Rectal smooth muscle tissue (tissue), 1 donor: Measurements from ENCODE around the gene RNF168.
"Not testable (repeated sequence)": the region's sequence is repeated elsewhere in the genome, so short reads cannot be mapped to it uniquely, and the experiment has no call there.

Experiments
- H3K27ac ChIP-seq: one replicate; pipeline ENCODE4 v1.7.0; 2013; ENCODE audit warnings: low read depth, low read length, inconsistent platforms
- H3K27me3 ChIP-seq: one replicate; pipeline ENCODE4 v1.7.0; 2013; ENCODE audit warnings: low read length; ENCODE audit not compliant: control insufficient read depth, insufficient read depth
- H3K36me3 ChIP-seq: one replicate; pipeline ENCODE4 v1.7.0; 2013; ENCODE audit warnings: low read length; ENCODE audit not compliant: control insufficient read depth, insufficient read depth
- H3K4me1 ChIP-seq: one replicate; pipeline ENCODE4 v1.7.0; 2013; ENCODE audit warnings: low read length; ENCODE audit not compliant: control insufficient read depth, insufficient read depth
- H3K4me3 ChIP-seq: one replicate; pipeline ENCODE4 v1.7.0; 2013; ENCODE audit warnings: low read length
- H3K9ac ChIP-seq: one replicate; pipeline ENCODE4 v1.7.0; 2013; ENCODE audit warnings: low read length

The RNF168 gene

DNA sequence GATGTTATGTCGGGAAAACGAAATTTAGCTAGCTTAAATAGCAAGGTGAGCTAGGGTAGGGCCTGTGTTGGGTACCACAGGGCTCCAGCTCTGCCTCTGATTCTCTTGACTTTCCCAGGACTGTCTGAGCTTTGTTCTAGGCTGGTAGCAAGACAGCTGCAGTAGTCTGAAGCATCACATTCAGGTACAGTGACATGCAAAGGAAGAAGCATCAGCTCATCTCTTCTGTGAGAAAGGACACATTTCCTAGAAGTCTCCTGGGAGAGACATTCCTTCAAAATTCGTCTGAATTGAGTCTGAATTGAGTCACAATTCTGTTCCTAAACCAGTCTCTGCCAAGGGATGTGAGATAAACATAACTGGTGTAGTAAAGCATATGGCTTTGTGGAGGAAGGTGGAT is 62.9 kb downstream of the RNF168 start:
- Histone ChIP-seq H3K27me3 (no peaks in the 10 kb centered on the region), H3K36me3 (no peaks in the 10 kb centered on the region), H3K9ac (no peak overlapping the region), H3K4me3 (no peak overlapping the region), H3K27ac (no peak overlapping the region), H3K4me1 (no peaks in the 10 kb centered on the region)

DNA sequence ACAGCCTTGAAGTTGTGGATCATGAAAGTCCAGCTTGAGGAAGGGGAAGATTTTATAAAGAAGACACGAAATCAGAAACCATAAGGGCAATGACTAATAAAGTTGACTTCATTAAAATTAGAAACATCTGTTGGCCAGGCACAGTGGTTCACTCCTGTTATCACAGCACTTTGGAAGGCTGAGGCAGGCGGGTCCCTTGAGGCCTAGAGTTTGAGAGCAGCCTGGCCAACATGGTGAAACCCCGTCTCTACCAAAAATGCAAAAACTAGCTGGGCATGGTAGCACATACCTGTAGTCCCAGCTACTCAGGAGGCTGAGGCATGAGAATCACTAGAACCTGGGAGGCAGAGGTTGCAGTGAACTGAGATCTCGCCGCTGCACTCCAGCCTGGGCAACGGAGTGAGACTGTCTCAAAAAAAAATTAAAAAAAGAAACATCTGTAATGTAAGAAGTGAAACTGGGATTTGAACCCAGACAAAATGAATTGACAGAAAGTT is 63.5 kb downstream of the RNF168 start:
- Histone ChIP-seq H3K9ac (no peak overlapping the region), H3K27me3 (no peaks in the 10 kb centered on the region), H3K4me3 (no peak overlapping the region), H3K27ac (no peak overlapping the region), H3K4me1 (no peaks in the 10 kb centered on the region), H3K36me3 (no peaks in the 10 kb centered on the region)

GRCh38 chr3:196432137-196432879 is 71.3 kb downstream of the RNF168 start, which contains the start of gene UBXN7:
Gene UBXN7 (minus strand): TSS chr3:196432427. CDS start chr3:196432399, 28 bp downstream.
- H3K36me3 ChIP-seq = no peaks in the 10 kb centered on the region
- peaks cover 7% of the 10 kb centered on the region for H3K4me1 ChIP-seq
- peak within 1 kb of the TSS; percentile 97 for H3K27ac ChIP-seq
- H3K4me3 ChIP-seq = peak within 1 kb of the TSS; percentile 85
- H3K27me3 ChIP-seq = no peaks in the 10 kb centered on the region
- peak within 1 kb of the TSS; percentile 86 for H3K9ac ChIP-seq

DNA sequence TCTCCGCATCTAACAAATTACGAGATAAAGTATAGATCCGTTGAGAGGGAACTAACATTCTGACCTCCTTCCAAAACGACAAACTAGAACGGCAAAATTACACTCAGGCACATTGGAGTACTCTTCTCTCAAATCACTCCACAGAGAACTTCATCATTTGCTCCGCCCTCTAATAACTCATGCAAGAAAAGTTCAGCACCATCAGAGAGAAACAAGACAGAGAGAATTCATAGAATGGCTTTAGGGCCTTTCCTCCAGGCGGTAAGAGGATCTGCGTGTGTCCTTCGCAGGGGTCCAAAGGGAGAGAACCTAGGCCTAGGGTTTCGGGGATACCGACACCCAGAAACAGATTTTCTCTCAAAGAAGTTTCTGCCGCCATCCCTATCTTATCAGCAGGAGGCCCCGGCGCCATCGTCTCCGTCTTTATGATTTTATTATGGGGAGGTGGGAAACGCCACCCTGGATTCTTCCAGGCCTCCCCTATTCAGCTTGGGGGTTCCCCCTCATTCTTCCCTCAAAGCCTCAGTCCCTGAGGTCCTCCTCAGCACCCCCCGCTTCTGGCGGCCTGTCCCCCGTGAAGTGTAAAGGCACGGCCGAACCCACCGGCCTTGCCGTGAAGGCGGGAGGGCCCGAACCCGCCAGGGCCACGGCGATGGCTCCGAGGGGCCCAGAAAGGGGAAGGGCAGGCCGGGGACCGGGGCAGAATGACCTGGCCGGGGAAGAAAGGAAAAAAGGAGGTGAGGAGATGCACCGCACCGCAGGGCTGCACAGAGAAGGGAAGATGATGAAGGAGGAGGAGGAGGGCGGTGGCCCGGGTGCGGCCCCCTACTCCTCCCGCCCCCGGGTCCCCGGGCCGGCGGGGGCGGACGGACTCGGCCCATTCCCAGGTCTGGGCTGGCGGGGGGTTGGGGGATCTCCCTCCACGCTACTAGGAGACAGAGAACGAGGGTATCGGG is 72.1 kb downstream of the RNF168 start:
- Histone ChIP-seq H3K4me1 (peaks cover 7% of the 10 kb centered on the region), H3K27me3 (no peaks in the 10 kb centered on the region), H3K9ac (peak overlapping the region; percentile 86), H3K27ac (peak overlapping the region; percentile 97), H3K4me3 (peak overlapping the region; percentile 76), H3K36me3 (no peaks in the 10 kb centered on the region)

DNA sequence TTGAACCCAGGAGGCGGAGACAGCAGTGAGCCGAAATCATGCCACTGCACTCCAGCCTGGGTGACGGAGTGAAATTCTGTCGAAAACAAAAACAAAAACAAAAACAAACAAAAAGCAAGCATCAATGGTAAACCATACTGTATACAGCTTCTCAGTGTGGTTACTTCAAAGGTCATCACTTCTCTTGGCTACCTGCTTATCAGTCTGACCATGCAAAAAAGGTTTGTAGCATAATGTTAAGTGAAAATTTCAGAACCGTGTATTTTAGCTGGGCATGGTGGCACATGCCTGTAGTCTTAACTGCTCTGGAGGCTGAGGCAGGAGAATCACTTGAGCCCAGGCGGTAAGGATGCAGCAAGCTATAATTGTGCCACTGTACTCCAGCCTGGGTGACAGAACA is 75.5 kb downstream of the RNF168 start:
- Histone ChIP-seq H3K4me3 (no peak overlapping the region), H3K36me3 (no peaks in the 10 kb centered on the region), H3K27ac (no peak overlapping the region), H3K9ac (no peak overlapping the region), H3K4me1 (peaks cover 11% of the 10 kb centered on the region), H3K27me3 (no peaks in the 10 kb centered on the region)

DNA sequence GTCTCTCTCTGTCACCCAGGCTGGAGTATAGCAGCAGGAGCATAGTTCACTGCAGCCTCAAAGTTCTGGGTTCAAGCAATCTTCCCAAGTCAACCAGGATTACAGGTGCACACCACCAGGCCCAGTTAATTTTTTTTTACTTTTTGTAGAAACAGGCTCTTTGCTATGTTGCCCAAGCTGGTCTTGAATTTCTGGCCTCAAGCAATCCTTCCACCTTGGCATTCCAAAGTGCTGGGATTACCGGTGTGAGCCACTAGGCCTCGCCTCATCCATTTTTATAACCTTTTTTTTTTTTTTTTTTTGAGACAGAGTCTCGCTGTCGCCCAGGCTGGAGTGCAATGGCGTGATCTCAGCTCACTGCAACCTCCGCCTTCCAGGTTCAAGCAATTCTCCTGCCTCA is 79.1 kb downstream of the RNF168 start:
- H3K9ac ChIP-seq, H3K36me3 ChIP-seq, H3K4me1 ChIP-seq, H3K4me3 ChIP-seq, H3K27ac ChIP-seq, H3K27me3 ChIP-seq: not testable (repeated sequence)

DNA sequence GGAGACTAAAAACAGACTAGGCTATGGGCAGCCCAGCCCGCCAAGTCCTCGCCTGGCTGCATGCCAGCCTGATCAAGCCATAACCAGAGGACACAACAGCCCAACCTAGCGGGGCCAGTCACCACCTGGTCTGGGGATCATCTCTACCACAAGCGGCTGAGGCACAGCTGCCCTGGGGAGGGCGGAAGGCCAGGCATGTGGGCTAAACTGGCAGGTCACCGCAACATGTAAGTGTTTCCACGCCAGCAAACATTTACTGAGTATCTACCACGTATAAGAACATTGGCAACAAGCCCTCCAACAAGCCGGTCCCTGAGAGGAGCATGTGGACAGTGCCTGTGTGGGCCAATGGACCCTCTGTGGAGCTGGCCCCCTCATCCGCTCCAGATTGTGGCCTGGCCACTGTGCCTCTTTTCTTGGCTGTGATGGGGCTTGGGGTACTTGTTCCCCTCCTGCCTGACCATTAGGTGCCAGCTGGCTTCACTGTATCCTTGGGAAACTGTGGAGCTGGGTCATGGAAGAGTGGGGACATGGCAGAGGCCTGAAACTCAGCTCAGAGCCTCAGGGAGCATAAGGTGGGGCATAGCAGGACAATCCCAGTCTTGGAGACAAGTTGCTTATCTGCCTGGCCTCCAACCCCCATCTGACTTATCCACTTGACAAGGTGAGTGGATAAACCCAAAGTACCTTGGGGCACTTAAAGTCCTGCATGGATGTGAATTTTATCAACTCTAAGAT is 80.4 kb downstream of the RNF168 start:
- Histone ChIP-seq H3K36me3 (no peaks in the 10 kb centered on the region), H3K4me1 (peaks cover 9% of the 10 kb centered on the region), H3K4me3 (no peak overlapping the region), H3K27ac (peak overlapping the region; percentile 53), H3K9ac (no peak overlapping the region), H3K27me3 (no peaks in the 10 kb centered on the region)

GRCh38 chr3:196421668-196422067 is 81.9 kb downstream of the RNF168 start:
- not testable (repeated sequence) for H3K9ac ChIP-seq, H3K27me3 ChIP-seq, H3K27ac ChIP-seq, H3K36me3 ChIP-seq, H3K4me1 ChIP-seq, H3K4me3 ChIP-seq

- no peak overlapping the region for H3K9ac ChIP-seq
- H3K36me3 ChIP-seq = no peaks in the 10 kb centered on the region
- H3K4me1 ChIP-seq = peaks cover 9% of the 10 kb centered on the region
- H3K27me3 ChIP-seq = no peaks in the 10 kb centered on the region
- no peak overlapping the region for H3K27ac ChIP-seq
- H3K4me3 ChIP-seq = no peak overlapping the region
Observed at GRCh38 chr3:196419386-196419785, 84.2 kb downstream of the RNF168 start.
